Inferior parietal cortex (tissue), 1 donor: Measurements from ENCODE around the gene SNAPC4.
"Not testable (repeated sequence)": the region's sequence is repeated elsewhere in the genome, so short reads cannot be mapped to it uniquely, and the experiment has no call there.

Source experiments
- DNase-seq: peaks from one replicate; pipeline ENCODE4 v3.0.0-alpha.2; 2016; ENCODE audit errors: extremely low spot score

SNAPC4 gene

GRCh38 chr9:136432591-136432990 is 32.6 kb upstream of the SNAPC4 start:
- no peak for DNase-seq

GRCh38 chr9:136431782-136432350 is 31.9 kb upstream of the SNAPC4 start:
- no peak for DNase-seq

DNA sequence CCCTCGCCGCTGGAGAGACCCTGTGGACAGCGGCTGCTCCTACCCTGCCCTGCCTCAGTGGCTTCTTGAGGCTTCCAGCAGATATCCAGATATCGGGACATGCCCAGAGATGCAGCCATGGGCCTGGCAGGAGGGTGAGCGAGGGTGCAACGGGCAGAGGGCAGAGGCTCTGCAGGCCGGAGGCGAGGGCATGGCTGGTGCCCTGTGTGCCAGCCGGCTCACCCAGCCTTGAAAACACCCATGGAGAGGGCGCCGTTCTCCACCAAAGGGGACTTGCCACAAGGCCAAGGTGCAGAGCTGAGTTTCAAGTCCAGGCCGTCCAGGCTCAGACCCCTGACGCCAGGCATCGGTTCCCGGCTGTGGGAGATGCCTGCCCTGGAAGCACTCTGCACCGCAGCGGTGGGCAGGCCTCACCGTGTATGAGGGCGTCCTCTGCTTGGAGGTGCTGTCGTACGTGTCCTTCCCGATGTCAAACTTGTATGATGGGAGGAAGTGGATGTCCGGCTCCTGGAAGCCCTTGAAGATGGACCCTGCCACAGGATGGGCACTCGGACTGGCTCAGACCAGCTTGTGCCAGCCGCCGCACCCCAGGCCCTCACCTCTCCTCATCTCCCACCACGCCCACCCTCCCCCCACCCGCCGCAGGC is 30.7 kb upstream of the SNAPC4 start:
- no peak for DNase-seq

GRCh38 chr9:136429683-136430491 is 29.9 kb upstream of the SNAPC4 start:
- DNase-seq: no peak

GRCh38 chr9:136429075-136429628 is 29.2 kb upstream of the SNAPC4 start:
- no peak for DNase-seq

DNA sequence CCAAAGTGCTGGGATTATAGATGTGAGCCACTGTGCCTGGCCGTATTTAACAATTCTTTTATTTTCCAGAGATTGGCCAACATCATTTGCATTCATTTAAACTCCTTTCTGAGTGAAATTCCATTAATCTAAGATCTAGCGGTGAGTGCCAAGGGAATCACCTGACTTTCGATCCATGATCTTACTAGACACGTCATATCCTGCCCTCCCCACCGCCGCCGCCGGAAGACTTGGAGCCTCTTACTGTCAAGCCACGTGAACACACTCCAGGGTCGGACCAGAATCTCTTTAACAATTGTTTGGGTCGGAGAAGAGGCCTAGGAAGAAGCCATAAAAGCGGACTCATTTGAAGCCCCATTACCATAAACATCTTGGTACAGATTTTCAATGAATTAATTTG is 26.8 kb upstream of the SNAPC4 start:
- no peak for DNase-seq

DNA sequence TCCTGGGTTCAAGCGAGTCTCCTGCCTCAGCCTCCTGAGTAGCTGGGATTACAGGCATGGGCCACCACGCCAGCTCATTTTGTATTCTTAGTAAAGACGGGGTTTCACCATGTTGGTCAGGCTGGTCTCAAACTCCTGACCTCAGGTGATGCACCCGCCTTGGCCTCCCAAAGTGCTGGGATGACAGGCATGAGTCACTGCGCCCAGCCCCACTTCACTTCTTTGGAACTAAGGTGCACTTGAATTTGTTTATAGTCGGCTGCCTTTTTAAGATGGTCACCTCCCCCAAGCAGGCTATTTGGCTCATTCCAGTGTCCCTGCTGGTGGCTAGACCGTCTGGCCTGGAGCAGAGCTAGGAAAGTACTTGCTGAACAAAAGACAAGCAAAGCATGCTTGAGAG is 25.4 kb upstream of the SNAPC4 start:
- not testable (repeated sequence) for DNase-seq

DNA sequence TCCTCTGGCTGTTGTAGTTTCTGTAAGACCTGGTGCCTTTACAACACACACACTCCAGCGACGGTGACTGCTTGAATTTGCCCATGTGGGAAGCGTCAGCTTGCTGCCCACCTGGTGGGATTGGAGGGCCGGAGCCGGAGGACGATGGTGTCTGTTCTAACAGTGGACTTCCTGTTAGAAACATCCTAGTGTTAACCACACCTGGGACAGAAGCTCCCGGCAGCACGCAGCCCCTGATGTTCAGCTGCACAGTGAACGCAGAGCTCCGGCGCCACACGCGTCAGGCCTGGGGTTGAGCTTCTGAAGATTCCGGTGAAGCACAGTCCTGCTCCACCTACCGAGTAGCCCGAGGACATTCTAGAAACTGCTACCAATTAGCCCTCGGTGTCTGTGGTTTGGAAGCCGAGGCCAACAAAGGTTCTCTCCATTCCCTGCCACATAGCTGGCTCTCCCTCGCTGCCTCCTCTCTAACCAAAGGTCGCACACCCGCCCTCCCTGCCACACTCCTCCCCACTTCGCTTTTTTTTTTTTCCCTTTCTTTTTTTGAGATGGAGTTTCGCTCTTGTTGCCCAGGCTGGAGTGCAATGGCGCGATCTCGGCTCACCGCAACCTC is 24.9 kb upstream of the SNAPC4 start:
- DNase-seq: no peak

DNA sequence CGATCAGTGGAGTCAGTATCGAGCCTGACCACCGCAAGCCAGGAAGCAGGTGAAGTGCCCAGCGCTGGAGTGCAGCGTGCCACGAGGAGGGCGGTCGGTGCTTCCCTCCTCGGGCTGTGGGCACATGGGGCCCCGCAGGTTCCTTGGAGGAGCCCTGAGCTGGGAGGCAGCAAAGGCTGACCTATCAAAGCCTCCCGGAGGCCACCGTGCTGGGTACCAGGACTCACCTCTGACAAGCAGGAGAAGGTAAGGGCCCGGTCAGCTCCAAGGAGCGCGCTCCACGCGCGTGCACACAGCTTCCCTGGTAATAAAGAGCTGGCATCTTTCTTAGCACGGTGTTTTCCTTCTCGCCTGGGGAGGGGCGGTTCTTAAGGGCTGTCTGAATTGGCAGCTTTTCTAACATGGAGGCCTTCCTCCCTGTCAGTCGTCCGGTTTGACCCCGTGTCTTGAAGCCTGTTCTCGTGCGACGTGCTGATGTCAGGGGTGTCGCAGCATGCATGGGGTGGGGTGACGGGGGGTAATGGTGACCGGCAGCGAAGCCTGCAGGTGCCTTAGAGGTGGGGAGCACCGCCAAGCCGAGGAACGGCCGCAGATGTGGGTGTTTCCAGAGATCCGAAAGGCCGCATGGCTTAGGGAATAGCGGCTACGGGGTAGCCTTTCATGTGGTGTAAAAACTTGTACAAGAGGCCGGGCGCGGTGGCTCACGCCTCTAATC is 23.6 kb upstream of the SNAPC4 start:
- no peak for DNase-seq

GRCh38 chr9:136422876-136423275 is 22.9 kb upstream of the SNAPC4 start:
- no peak for DNase-seq

DNA sequence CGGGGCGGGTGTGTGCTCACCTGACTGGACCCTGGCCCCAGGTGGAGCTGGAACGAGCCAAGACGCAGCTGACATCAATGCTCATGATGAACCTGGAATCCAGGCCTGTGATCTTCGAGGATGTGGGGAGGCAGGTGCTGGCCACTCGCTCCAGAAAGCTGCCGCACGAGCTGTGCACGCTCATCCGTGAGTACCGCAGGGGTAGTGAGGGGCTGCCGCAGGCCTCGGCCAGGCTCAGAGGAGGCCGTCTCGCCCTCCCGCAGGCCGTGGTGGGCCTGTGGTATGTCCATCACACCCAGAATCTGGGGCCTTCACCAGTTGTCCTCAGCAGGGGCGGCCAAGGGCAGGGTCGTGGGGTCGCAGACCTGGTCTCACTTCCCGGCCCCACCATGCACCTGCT is 21.8 kb upstream of the SNAPC4 start:
- no peak for DNase-seq

GRCh38 chr9:136419092-136419420 is 19.1 kb upstream of the SNAPC4 start:
- DNase-seq: no peak

GRCh38 chr9:136418182-136419091 is 18.5 kb upstream of the SNAPC4 start:
- DNase-seq: no peak

GRCh38 chr9:136416914-136417313 is 16.9 kb upstream of the SNAPC4 start:
- no peak for DNase-seq

GRCh38 chr9:136416427-136416826 is 16.5 kb upstream of the SNAPC4 start:
- DNase-seq: no peak

DNA sequence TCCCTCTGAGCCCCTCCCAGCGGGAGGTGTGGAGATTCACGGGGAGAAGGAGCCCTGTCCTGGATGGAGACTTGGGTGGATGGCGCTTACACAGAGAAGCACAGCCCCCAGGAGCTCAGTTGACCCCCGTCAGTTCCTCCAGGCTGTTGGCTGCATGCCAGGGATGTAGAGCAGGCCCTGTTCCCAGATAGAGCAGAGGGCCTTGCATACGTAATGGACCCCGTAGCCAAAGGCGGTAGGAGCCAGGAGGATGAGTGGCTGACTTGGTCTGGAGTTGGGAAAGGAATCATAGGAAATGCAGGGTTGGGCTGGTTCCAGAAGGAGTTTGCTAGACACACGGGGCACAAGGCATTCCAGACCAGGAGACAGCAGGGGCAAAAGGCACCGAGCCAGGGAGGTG is 13.0 kb upstream of the SNAPC4 start:
- no peak for DNase-seq

DNA sequence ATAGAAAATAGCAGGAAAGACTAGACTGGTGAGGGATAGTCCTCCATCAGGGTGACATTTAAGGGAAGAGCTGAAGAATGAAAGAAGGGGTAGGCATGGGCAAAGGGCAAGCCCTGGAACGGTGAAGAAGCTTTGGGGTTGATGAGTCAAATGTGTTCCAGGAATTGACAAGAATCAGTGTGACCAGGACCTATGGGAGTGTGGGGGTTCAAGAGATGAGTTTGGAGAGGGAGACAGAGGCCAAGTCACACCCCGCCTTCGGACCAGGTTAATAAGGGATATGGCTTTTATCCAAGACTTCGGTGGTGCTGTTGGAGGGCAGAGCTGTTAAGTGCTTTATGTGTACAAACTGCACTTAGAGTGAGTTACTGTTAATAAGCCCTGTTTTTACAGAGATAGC is 11.4 kb upstream of the SNAPC4 start:
- no peak for DNase-seq

GRCh38 chr9:136410500-136411287 is 10.7 kb upstream of the SNAPC4 start, which contains the start of the genes ENTR1 and PMPCA:
Gene ENTR1 (minus strand): TSS chr9:136410614. CDS start chr9:136410397, 217 bp downstream.
Gene PMPCA (plus strand): TSS chr9:136410658. CDS start chr9:136410669, 11 bp downstream.
- DNase-seq: peak; percentile 96

DNA sequence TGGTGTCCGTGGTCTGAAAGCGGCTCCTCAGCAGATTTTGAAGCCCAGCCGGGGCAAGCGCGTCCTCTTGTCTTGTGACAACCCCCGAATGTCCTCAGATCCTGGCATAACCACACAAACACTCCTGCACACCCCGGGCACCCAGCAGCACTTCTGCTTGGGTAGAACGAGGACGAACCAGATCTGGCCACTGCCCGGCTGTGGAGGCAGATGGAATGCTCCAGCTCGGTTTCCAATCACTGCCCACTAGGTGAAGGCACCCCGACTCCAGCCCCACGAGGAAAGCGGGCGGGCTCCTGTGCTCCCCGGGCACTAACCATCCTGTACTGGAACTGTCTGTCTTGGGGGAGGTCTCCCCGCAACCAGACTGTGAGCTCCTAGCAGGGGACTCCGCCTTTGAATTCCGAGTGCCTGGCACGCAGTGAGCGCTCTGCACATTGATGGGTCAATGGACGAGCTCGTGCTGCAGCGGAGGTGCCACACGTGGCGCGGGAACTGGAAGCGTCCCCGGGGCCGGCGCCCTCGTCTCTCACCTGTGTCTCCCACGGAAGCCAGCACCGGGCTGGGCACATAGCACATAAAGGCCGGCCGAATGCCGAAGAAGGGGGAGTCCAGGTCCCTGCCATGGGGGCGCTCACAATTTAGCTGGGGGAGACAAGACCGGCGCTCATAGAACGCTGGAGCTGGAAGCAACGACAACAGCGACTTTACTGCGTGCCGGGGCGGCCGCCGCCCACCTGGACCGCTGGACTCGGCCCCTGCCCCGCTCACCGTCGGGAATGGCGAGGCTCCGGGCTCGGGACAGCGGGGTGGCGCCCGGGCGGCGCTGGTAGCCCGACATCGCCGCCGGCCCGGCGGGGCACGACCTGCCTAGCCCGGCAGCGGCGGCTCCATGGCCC is 9.8 kb upstream of the SNAPC4 start:
- DNase-seq: no peak
